Ammon's horn (tissue), 1 donor: ENCODE measurements around the gene ADAM10.

Experiments
- DNase-seq: peaks from one replicate; pipeline ENCODE4 v3.0.0-alpha.2; 2016; ENCODE audit warnings: low spot score

The ADAM10 gene

GRCh38 chr15:58576657-58577056 lies 172.8 kb downstream of the ADAM10 start:
- no peak for DNase-seq

GRCh38 chr15:58575045-58575786 lies 174.3 kb downstream of the ADAM10 start:
- no peak for DNase-seq

GRCh38 chr15:58574631-58575030 lies 174.9 kb downstream of the ADAM10 start:
- no peak for DNase-seq

- no peak for DNase-seq
Measured at GRCh38 chr15:58573270-58573669, 176.2 kb downstream of the ADAM10 start.

- no peak for DNase-seq
Measured at GRCh38 chr15:58572521-58572920, 177.0 kb downstream of the ADAM10 start.

- no peak for DNase-seq
Measured at GRCh38 chr15:58571491-58571890, 178.0 kb downstream of the ADAM10 start.

- DNase-seq: no peak
Measured at GRCh38 chr15:58569455-58569854, 180.1 kb downstream of the ADAM10 start.

GRCh38 chr15:58568157-58568571 lies 181.3 kb downstream of the ADAM10 start:
- peak; percentile 81 for DNase-seq

GRCh38 chr15:58566029-58566428 lies 183.5 kb downstream of the ADAM10 start:
- no peak for DNase-seq

GRCh38 chr15:58565619-58566018 lies 183.9 kb downstream of the ADAM10 start:
- no peak for DNase-seq

GRCh38 chr15:58564981-58565380 lies 184.5 kb downstream of the ADAM10 start:
- no peak for DNase-seq

GRCh38 chr15:58562135-58562534 lies 187.4 kb downstream of the ADAM10 start:
- DNase-seq: no peak

GRCh38 chr15:58561321-58561720 lies 188.2 kb downstream of the ADAM10 start:
- DNase-seq: no peak

GRCh38 chr15:58559904-58560588 lies 189.5 kb downstream of the ADAM10 start:
- DNase-seq: no peak

- DNase-seq: no peak
Measured at GRCh38 chr15:58558777-58559176, 190.7 kb downstream of the ADAM10 start.

GRCh38 chr15:58556541-58556940 lies 193.0 kb downstream of the ADAM10 start:
- DNase-seq: no peak

- no peak for DNase-seq
Measured at GRCh38 chr15:58556028-58556361, 193.5 kb downstream of the ADAM10 start.

- DNase-seq: no peak
Measured at GRCh38 chr15:58555162-58556027, 194.1 kb downstream of the ADAM10 start.

GRCh38 chr15:58554758-58555157 lies 194.7 kb downstream of the ADAM10 start:
- DNase-seq: no peak

- DNase-seq: no peak
Measured at GRCh38 chr15:58553365-58553918, 196.1 kb downstream of the ADAM10 start.

- DNase-seq: no peak
Measured at GRCh38 chr15:58552505-58553364, 196.8 kb downstream of the ADAM10 start.
